Measurements from ENCODE around the gene TBC1D7.
"Not testable (repeated sequence)": the region's sequence is repeated elsewhere in the genome, so short reads cannot be mapped to it uniquely, and the experiment has no call there.

TBC1D7 gene

GRCh38 chr6:13355999-13356785 is 27.9 kb upstream of the TBC1D7 start:
- no peak for FAIRE-seq

GRCh38 chr6:13355043-13355945 is 27.0 kb upstream of the TBC1D7 start:
- no peak for FAIRE-seq

- no peak for FAIRE-seq
Observed at GRCh38 chr6:13354331-13355042, 26.1 kb upstream of the TBC1D7 start.

- no peak for FAIRE-seq
Observed at GRCh38 chr6:13352165-13352564, 23.8 kb upstream of the TBC1D7 start.

GRCh38 chr6:13351271-13351670 is 22.9 kb upstream of the TBC1D7 start:
- FAIRE-seq = no peak

GRCh38 chr6:13349811-13350506 is 21.6 kb upstream of the TBC1D7 start:
- no peak for FAIRE-seq

GRCh38 chr6:13348334-13349113 is 20.2 kb upstream of the TBC1D7 start:
- no peak for FAIRE-seq

GRCh38 chr6:13346245-13346644 is 17.9 kb upstream of the TBC1D7 start:
- FAIRE-seq = no peak

- no peak for FAIRE-seq
Observed at GRCh38 chr6:13342414-13343019, 14.2 kb upstream of the TBC1D7 start.

- FAIRE-seq = no peak
Observed at GRCh38 chr6:13339863-13340630, 11.7 kb upstream of the TBC1D7 start.

GRCh38 chr6:13338038-13338437 is 9.7 kb upstream of the TBC1D7 start:
- FAIRE-seq = no peak

GRCh38 chr6:13336553-13336952 is 8.2 kb upstream of the TBC1D7 start:
- no peak for FAIRE-seq

GRCh38 chr6:13334953-13335352 is 6.6 kb upstream of the TBC1D7 start:
- no peak for FAIRE-seq

GRCh38 chr6:13332349-13332706 is 4.0 kb upstream of the TBC1D7 start:
- FAIRE-seq = no peak

- peak; percentile 3 for FAIRE-seq
Observed at GRCh38 chr6:13331516-13332348, 3.4 kb upstream of the TBC1D7 start.

- FAIRE-seq = no peak
Observed at GRCh38 chr6:13328875-13329183, 492 bp upstream of the TBC1D7 start.

GRCh38 chr6:13327691-13328075 is 654 bp downstream of the TBC1D7 start:
- FAIRE-seq = no peak

- FAIRE-seq = not testable (repeated sequence)
Observed at GRCh38 chr6:13326031-13326586, 2.2 kb downstream of the TBC1D7 start.

- FAIRE-seq = no peak
Observed at GRCh38 chr6:13319891-13320564, 8.3 kb downstream of the TBC1D7 start.
